Measurements from ENCODE around the gene CCR6. TPM values are rescaled to one million over a fixed set of nuclear protein-coding genes. Genes with fewer than 3 reads are reported as not detected.

CCR6 gene
- total RNA-seq, 1 donor from 2014 or later, result not detected

- H3K27ac Mint-ChIP-seq (ENCODE audit: unreplicated experiment), result no peak overlapping the region
- no peaks in the 10 kb centered on the region for H3K9me3 Mint-ChIP-seq (ENCODE audit: unreplicated experiment)
- no peak for DNase-seq (ENCODE audit: low spot score)
- H3K36me3 Mint-ChIP-seq (ENCODE audit: low read depth, unreplicated experiment), result no peaks in the 10 kb centered on the region
- H3K27me3 Mint-ChIP-seq (ENCODE audit: unreplicated experiment), result peaks cover 1% of the 10 kb centered on the region
- no peak for TF ChIP-seq CTCF (IDR thresholded peaks at IDR 0.05; ENCODE audit: unreplicated experiment)
- no peak overlapping the region for H3K4me3 Mint-ChIP-seq (ENCODE audit: unreplicated experiment)
- no peaks in the 10 kb centered on the region for H3K4me1 Mint-ChIP-seq (ENCODE audit: unreplicated experiment)
Measured at GRCh38 chr6:167137881-167138280, 15.0 kb downstream of the CCR6 start.

GRCh38 chr6:167139761-167140160 lies 16.9 kb downstream of the CCR6 start:
- Mint-ChIP-seq H3K4me1 (ENCODE audit: unreplicated experiment) (no peaks in the 10 kb centered on the region), H3K27ac (ENCODE audit: unreplicated experiment) (no peak overlapping the region), H3K27me3 (ENCODE audit: unreplicated experiment) (peaks cover 4% of the 10 kb centered on the region), H3K36me3 (ENCODE audit: low read depth, unreplicated experiment) (no peaks in the 10 kb centered on the region), H3K9me3 (ENCODE audit: unreplicated experiment) (no peaks in the 10 kb centered on the region), H3K4me3 (ENCODE audit: unreplicated experiment) (no peak overlapping the region)
- peak; percentile 6 for TF ChIP-seq CTCF (IDR thresholded peaks at IDR 0.05; ENCODE audit: unreplicated experiment)
- no peak for DNase-seq (ENCODE audit: low spot score)

- Mint-ChIP-seq H3K27me3 (ENCODE audit: unreplicated experiment) (peaks cover 4% of the 10 kb centered on the region), H3K4me1 (ENCODE audit: unreplicated experiment) (no peaks in the 10 kb centered on the region), H3K36me3 (ENCODE audit: low read depth, unreplicated experiment) (no peaks in the 10 kb centered on the region), H3K27ac (ENCODE audit: unreplicated experiment) (no peak overlapping the region), H3K9me3 (ENCODE audit: unreplicated experiment) (no peaks in the 10 kb centered on the region), H3K4me3 (ENCODE audit: unreplicated experiment) (no peak overlapping the region)
- no peak for DNase-seq (ENCODE audit: low spot score)
- no peak for TF ChIP-seq CTCF (IDR thresholded peaks at IDR 0.05; ENCODE audit: unreplicated experiment)
Measured at GRCh38 chr6:167140589-167141474, 17.9 kb downstream of the CCR6 start.

GRCh38 chr6:167141667-167142432 lies 19.0 kb downstream of the CCR6 start:
- H3K36me3 Mint-ChIP-seq (ENCODE audit: low read depth, unreplicated experiment), result no peaks in the 10 kb centered on the region
- no peak for TF ChIP-seq CTCF (IDR thresholded peaks at IDR 0.05; ENCODE audit: unreplicated experiment)
- H3K4me1 Mint-ChIP-seq (ENCODE audit: unreplicated experiment), result peaks cover 4% of the 10 kb centered on the region
- H3K9me3 Mint-ChIP-seq (ENCODE audit: unreplicated experiment), result no peaks in the 10 kb centered on the region
- H3K27me3 Mint-ChIP-seq (ENCODE audit: unreplicated experiment), result peaks cover 7% of the 10 kb centered on the region
- DNase-seq (ENCODE audit: low spot score), result peak; percentile 74
- no peak overlapping the region for H3K27ac Mint-ChIP-seq (ENCODE audit: unreplicated experiment)
- no peak overlapping the region for H3K4me3 Mint-ChIP-seq (ENCODE audit: unreplicated experiment)

GRCh38 chr6:167142433-167142761 lies 19.5 kb downstream of the CCR6 start:
- Mint-ChIP-seq H3K4me3 (ENCODE audit: unreplicated experiment) (no peak overlapping the region), H3K4me1 (ENCODE audit: unreplicated experiment) (peaks cover 5% of the 10 kb centered on the region), H3K27me3 (ENCODE audit: unreplicated experiment) (peaks cover 7% of the 10 kb centered on the region), H3K27ac (ENCODE audit: unreplicated experiment) (no peak overlapping the region), H3K36me3 (ENCODE audit: low read depth, unreplicated experiment) (no peaks in the 10 kb centered on the region), H3K9me3 (ENCODE audit: unreplicated experiment) (no peaks in the 10 kb centered on the region)
- no peak for DNase-seq (ENCODE audit: low spot score)
- TF ChIP-seq CTCF (IDR thresholded peaks at IDR 0.05; ENCODE audit: unreplicated experiment), result no peak

All from endothelial cell (in vitro differentiated cells).